Measurements from ENCODE around the gene MOSMO.

Gene MOSMO

GRCh38 chr16:22053921-22054341 is 46.0 kb downstream of the MOSMO start:
- no peak for DNase-seq

DNA sequence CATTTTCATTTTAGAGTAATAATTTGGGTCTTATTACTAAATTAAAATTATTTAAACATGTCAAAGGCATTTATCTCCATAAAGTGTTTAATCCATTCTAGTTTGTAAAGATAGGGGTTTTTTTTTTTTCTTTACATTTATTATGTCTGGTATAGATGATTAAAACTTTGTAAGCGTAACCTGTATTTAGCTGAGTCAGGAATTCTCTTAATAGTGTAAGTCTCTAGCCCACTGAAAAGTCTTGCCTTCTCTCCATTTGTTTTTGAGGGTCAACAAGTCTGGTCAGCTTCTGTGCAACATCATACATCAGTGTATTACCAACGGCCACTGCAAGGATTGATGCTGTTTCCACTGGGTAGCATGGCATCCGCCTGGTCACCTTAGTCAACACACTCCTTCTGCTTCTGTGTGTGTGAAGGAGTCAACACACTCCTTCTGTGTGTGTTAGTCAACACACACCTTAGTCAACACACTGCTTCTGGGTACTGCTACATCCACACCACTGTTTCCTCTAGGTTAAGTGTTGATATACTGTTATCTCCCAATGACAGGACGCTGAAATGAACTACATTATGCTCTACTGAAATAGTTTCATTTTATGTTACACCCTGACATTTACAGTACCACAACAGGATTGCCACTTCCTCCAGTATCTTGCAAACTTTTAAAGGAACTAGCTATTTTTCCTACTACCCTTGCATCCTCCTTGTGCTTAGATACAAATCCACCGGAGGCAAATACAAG is 47.1 kb downstream of the MOSMO start:
- peak; percentile 11 for DNase-seq

GRCh38 chr16:22055881-22056280 is 48.0 kb downstream of the MOSMO start:
- no peak for DNase-seq

DNA sequence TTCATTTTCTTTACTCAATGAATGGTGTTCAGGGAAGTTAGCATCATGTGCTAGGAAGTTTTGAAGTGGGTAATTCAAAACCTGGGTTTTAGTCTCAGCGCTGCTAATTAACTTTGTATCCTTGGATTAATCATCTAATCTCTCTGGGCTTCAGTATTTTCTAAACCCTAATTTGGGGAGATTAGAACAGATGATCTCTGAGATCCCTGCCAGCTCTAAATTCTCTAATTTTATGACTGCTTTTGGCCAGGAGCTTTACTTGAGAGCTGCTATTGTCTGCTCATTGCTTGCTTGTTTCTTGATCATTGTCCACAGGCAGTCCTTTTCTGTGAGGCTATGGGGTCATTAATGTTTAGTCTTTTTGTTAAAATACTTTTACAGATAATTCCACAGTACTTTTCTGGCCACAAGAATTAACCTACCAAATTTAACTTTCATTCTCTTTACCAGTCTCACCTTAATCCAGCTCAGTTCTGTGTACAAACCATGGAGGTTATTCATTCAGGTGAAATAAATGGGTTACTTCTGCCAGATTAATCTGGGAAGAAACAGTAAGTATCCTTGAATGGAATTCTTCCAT is 56.1 kb downstream of the MOSMO start:
- no peak for DNase-seq

DNA sequence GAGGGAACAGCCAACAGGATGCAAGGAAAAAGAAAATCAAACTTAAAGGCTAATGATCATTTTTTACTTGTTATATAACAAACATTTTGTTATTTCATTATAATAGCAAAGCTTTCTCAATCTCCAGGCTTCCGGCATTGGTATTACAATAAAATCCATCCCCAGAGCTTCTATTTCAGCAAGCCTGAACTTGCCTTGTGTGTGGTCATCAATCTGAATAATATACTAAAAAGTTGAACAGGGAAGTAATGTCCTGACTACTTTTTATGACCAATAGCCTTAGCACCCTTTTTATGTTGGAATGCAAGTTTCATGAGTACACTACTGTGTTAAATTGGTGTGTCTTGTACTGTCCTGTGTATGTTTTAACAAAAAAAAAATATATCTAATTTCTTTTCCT is 57.3 kb downstream of the MOSMO start:
- DNase-seq = no peak

GRCh38 chr16:22070361-22071330 is 62.7 kb downstream of the MOSMO start:
- DNase-seq = no peak

DNA sequence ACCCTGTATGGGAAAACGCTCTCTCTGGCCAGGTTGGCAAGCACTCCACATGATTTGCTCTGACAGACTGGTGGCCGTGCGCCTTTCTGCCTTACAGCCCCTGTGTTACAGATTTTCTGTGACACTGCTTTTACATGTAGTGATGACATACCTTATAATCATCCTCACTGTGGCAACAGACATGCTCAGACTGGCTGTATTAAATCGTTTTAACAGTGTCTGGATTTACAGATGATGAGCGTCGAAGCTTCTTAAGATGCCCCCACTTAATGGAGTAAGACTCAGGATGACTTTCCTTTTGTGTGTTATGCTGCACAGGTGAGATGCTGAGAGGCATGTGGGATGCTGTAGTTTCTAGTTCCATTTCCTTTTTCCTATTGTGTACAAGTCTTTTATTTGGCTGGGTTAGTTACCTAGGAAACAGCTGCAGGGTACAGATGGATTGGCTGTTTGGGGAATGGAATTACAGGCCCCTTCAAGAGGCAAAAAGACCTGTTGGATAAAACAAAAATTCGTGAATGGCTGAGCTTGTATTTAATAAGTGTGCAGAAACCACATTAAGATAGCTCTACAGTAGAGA is 63.5 kb downstream of the MOSMO start:
- DNase-seq = no peak

DNA sequence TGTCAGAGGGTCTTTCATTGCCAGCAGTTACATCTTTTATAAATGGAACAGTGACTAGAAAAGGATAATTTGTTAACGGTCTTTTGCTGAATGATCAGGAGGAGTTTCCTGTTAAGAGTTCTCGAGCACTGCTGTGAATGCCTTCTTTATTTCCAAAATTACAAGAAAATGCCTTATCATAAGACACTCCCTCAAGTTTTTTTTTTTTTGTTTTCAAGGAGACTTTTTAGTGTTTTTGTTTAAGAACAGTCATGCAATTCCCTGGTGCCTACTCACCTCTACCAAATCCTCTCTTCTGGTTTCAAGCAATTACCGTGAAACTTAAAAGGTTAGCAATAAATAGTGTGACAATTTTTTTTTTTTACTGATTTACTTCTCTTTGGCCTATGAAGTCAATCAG is 65.4 kb downstream of the MOSMO start:
- no peak for DNase-seq

- no peak for DNase-seq
Measured at GRCh38 chr16:22075043-22075757, 67.3 kb downstream of the MOSMO start.

- DNase-seq = no peak
Measured at GRCh38 chr16:22075776-22076175, 67.9 kb downstream of the MOSMO start.

- DNase-seq = peak; percentile 58
Measured at GRCh38 chr16:22077700-22078313, 69.9 kb downstream of the MOSMO start.

- DNase-seq = no peak
Measured at GRCh38 chr16:22078656-22079055, 70.7 kb downstream of the MOSMO start.

DNA sequence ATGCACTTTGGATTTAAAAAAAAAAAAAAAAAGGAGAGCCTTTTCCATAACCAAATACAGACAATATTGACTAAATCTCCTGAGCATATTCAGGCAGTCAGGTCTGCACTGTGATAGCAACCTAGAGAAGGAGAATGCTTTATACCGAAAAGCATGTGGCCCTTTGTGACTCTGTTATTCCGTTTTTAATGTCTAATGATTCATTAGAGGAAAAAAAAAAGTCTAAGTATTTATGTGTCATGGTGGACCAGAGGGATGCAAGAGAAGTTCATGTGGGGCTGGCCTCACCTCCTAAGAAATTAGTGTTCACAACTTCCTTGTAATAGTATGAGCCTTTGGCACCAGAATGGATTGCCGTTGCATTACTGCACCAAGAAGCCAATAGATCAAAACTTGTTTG is 73.1 kb downstream of the MOSMO start:
- DNase-seq = no peak

DNA sequence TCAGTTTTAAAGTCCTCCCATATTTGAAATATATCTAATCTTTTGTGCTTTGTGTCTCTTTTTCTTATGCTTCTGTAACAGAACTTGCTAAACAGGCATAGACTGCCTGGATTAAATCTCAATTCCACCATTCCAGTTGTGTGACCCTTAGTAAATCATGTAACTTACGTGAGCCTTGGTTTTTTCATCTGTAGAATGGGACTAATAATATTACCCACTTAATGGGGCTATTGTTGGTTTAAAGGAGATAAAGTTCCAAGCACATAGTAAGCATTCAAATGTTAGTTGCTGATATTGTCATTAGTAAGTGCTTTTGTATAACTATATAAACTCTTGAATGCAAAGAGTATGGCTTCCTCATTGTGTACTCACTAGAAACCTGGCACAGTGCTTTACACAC is 78.5 kb downstream of the MOSMO start:
- no peak for DNase-seq

DNA sequence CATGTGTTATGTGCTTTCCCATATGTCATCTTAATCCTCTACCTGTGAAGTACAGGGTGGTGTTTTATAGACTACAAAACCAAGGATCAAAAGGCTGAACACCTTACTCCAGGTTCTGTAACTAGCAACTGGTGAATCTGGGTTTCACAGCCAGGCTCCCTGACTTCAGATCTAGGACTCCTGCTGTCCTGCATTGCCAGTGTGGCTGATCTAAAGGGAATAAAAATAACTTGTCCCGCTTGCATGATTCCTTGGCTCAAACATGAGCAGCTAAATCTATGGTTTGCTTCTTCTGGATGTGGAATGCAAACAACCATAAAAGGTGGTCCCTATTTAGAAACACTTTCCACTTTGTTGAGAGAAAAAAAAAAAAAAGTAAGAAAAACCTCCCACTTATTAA is 80.7 kb downstream of the MOSMO start:
- DNase-seq = no peak

GRCh38 chr16:22089910-22090309 is 82.0 kb downstream of the MOSMO start:
- DNase-seq = no peak

DNA sequence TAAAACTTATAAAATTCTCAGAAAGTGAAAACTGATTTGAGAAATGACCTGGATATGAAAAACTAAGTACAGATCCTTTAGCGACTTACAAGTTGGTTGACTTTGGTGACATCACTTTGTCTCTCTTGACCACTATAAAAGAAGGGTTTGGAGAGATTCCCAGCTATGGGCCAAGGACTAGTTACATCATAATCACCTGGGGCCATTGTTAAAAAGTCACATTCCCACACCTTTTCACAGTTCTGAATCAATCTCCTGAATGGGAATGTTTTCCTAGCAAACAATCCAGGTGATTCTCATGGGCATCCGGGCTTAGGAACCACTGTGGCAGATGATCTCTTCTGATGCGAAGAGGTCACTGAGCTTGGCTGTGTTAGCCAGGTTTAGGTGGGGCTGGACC is 83.8 kb downstream of the MOSMO start:
- DNase-seq = no peak

GRCh38 chr16:22092143-22092933 is 84.4 kb downstream of the MOSMO start, which contains the start of gene VWA3A:
VWA3A (plus strand) TSS chr16:22092541; CDS start chr16:22092638, 97 bp downstream.
- DNase-seq = no peak

GRCh38 chr16:22093331-22093730 is 85.4 kb downstream of the MOSMO start:
- DNase-seq = no peak

GRCh38 chr16:22093996-22094395 is 86.1 kb downstream of the MOSMO start:
- no peak for DNase-seq
